Measurements from ENCODE around the gene PDZD2. TPM values are rescaled to one million over a fixed set of nuclear protein-coding genes. Genes with fewer than 3 reads are reported as not detected.
A peak's percentile ranks its signal among the peaks of the same experiment; 100 is the strongest.

The PDZD2 gene
- total RNA-seq, 1 experiment from 2014 or later, result 2.2 TPM

DNA sequence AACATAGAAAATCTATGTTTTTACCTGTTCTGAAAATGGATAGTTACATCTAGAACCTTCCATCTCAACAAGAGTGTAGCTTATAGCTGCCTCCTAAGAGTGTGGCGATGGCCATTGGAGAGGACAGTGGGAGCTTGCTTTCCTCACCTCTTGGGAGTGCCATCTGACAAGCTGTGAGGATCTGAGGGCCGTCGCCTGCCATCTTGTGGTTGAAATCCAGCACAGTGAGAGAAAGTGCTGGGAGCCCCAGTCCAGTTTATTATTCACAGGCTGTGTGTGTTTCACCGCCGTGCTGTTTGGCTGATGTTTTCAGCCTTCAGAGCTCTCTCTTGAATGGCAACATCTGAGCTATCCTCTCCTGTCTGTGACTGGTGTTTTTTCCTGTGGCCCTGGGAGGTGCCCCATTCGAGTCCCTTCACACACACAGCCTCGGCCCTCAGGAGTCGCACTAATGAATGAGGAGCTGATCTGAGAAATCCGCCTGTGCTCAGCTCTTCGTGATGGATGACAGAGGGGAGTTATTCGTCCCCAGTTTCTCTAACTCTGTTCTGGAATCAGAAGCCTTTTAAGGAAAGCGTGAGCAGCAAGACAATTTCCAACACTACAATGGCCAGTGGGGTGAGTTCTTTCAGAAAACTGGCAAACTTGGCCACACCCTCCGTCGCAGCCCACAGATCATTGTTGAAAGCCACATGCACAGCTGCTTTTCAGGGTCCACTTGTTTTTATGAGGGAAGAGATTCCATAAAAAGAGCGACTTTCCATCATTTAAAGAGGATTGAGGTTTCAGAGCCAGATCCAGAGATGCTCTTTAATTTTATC is 170.3 kb downstream of the PDZD2 start:
- DNase-seq (ENCODE audit: low spot score), result peak; percentile 83
- Histone ChIP-seq H3K27me3 (replicated peaks; ENCODE audit: insufficient read depth, low read depth, low read length, poor library complexity) (peaks cover 12% of the 10 kb centered on the region), H3K36me3 (ENCODE audit: insufficient read depth, low read length, poor library complexity, severe bottlenecking) (no peaks in the 10 kb centered on the region), H3K4me3 (ENCODE audit: low read depth, low read length, poor library complexity, severe bottlenecking) (no peak overlapping the region), H3K27ac (ENCODE audit: low read depth, low read length, poor library complexity, severe bottlenecking) (no peak overlapping the region), H3K4me1 (ENCODE audit: insufficient read depth, low read length, poor library complexity, severe bottlenecking) (no peaks in the 10 kb centered on the region), H3K9me3 (ENCODE audit: low read depth, low read length, poor library complexity, severe bottlenecking) (no peaks in the 10 kb centered on the region)
- ChIA-PET CTCF (interaction anchor here (0.7 to 1.3 kb wide), 6 partner anchors 11 to 550 kb away, joined by 3 to 8 read pairs (median 4); partner anchors contain the start of gene PDZD2), POLR2A (ENCODE audit: low non-redundant PET) (interaction anchor here (0.6 kb wide), 1 partner anchor 676 kb away, joined by 4 read pairs; no protein-coding TSS in a partner anchor)
- no TSS peak for BruUV-seq (replicated peaks)
- TF ChIP-seq, protein P1, sequence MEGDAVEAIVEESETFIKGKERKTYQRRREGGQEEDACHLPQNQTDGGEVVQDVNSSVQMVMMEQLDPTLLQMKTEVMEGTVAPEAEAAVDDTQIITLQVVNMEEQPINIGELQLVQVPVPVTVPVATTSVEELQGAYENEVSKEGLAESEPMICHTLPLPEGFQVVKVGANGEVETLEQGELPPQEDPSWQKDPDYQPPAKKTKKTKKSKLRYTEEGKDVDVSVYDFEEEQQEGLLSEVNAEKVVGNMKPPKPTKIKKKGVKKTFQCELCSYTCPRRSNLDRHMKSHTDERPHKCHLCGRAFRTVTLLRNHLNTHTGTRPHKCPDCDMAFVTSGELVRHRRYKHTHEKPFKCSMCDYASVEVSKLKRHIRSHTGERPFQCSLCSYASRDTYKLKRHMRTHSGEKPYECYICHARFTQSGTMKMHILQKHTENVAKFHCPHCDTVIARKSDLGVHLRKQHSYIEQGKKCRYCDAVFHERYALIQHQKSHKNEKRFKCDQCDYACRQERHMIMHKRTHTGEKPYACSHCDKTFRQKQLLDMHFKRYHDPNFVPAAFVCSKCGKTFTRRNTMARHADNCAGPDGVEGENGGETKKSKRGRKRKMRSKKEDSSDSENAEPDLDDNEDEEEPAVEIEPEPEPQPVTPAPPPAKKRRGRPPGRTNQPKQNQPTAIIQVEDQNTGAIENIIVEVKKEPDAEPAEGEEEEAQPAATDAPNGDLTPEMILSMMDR (conservative IDR thresholded peaks at IDR 0.05; ENCODE audit: low read depth, low read length), result peak; percentile 85
- no peak for TF ChIP-seq EZH2 (IDR thresholded peaks at IDR 0.05; ENCODE audit: borderline replicate concordance, low read depth, low read length, poor library complexity, severe bottlenecking)
- intact Hi-C loops (cut with micrococcal nuclease; ENCODE audit: unreplicated experiment), result loop anchor here (2.0 to 5.0 kb wide), 2 partner anchors 157 to 228 kb away; no protein-coding TSS in a partner anchor

DNA sequence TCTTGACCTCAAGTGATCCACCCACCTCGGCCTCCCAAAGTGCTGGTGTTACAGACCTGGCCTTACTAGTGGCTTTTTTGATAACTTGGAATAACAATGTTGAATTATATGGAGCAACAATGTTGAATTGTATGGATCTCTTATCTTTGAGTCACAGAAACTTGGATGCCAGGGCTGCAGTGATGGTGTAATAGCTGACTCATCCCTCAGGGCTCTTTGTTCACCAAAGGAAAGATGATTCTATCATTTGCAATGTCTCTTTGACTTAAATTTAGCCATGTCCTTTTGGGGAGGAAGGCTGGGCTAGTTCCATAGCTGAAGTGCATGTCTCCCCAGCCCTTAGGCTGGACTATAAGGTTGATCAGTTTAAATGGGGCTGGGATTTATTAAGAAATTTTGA is 172.3 kb downstream of the PDZD2 start:
- no TSS peak for BruUV-seq (replicated peaks)
- POLR2A ChIA-PET (ENCODE audit: low non-redundant PET), result no interaction called here

DNA sequence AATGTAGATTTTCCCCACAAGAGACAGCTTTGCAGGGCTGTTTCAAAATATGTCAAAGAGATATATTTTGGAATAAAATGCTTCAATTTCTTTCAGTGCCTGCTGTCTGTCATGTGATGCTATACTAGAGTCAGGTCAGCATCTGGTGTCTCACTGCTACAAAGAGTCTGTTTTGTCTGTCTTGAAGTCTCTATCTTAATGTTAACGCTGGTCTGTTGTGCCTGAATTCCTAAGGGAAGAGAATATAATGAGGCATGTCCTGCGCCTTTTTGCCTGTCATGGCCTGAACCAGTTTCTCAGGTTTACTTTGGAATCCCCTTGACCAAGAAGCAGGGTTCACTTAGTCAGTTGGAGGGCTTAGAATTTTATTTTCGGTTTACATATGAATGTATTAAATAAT is 176.4 kb downstream of the PDZD2 start:
- Histone ChIP-seq H3K27me3 (replicated peaks; ENCODE audit: insufficient read depth, low read depth, low read length, poor library complexity) (no peaks in the 10 kb centered on the region), H3K36me3 (ENCODE audit: insufficient read depth, low read length, poor library complexity, severe bottlenecking) (no peaks in the 10 kb centered on the region), H3K27ac (ENCODE audit: low read depth, low read length, poor library complexity, severe bottlenecking) (no peak overlapping the region), H3K4me3 (ENCODE audit: low read depth, low read length, poor library complexity, severe bottlenecking) (no peak overlapping the region), H3K4me1 (ENCODE audit: insufficient read depth, low read length, poor library complexity, severe bottlenecking) (no peaks in the 10 kb centered on the region), H3K9me3 (ENCODE audit: low read depth, low read length, poor library complexity, severe bottlenecking) (no peaks in the 10 kb centered on the region)
- intact Hi-C loops (cut with micrococcal nuclease; ENCODE audit: unreplicated experiment), result no loop called here
- no peak for TF ChIP-seq EZH2 (IDR thresholded peaks at IDR 0.05; ENCODE audit: borderline replicate concordance, low read depth, low read length, poor library complexity, severe bottlenecking)
- TF ChIP-seq, protein P1 (conservative IDR thresholded peaks at IDR 0.05; ENCODE audit: low read depth, low read length), result no peak
- no peak for DNase-seq (ENCODE audit: low spot score)
- ChIA-PET POLR2A (ENCODE audit: low non-redundant PET) (no interaction called here), CTCF (interaction anchor here (0.7 kb wide), 1 partner anchor 14 kb away, joined by 6 read pairs; no protein-coding TSS in a partner anchor)
- no TSS peak for BruUV-seq (replicated peaks)

More for the DNA sequence above, 172.3 kb downstream of the PDZD2 start:
- no peaks in the 10 kb centered on the region for H3K4me1 ChIP-seq (ENCODE audit: insufficient read depth, low read length, poor library complexity, severe bottlenecking)
- CTCF ChIA-PET, result interaction anchor here (1.0 kb wide), 1 partner anchor 282 kb away, joined by 3 read pairs; no protein-coding TSS in a partner anchor
- H3K9me3 ChIP-seq (ENCODE audit: low read depth, low read length, poor library complexity, severe bottlenecking), result no peaks in the 10 kb centered on the region
- no peak overlapping the region for H3K27ac ChIP-seq (ENCODE audit: low read depth, low read length, poor library complexity, severe bottlenecking)
- DNase-seq (ENCODE audit: low spot score), result peak; percentile 14
- intact Hi-C loops (cut with micrococcal nuclease; ENCODE audit: unreplicated experiment), result no loop called here
- TF ChIP-seq EZH2 (IDR thresholded peaks at IDR 0.05; ENCODE audit: borderline replicate concordance, low read depth, low read length, poor library complexity, severe bottlenecking), result no peak
- TF ChIP-seq, protein P1 (conservative IDR thresholded peaks at IDR 0.05; ENCODE audit: low read depth, low read length), result no peak
- no peak overlapping the region for H3K4me3 ChIP-seq (ENCODE audit: low read depth, low read length, poor library complexity, severe bottlenecking)
- no peaks in the 10 kb centered on the region for H3K36me3 ChIP-seq (ENCODE audit: insufficient read depth, low read length, poor library complexity, severe bottlenecking)
- peaks cover 6% of the 10 kb centered on the region for H3K27me3 ChIP-seq (replicated peaks; ENCODE audit: insufficient read depth, low read depth, low read length, poor library complexity)
